ENCODE data around the gene GRID1.

DNA sequence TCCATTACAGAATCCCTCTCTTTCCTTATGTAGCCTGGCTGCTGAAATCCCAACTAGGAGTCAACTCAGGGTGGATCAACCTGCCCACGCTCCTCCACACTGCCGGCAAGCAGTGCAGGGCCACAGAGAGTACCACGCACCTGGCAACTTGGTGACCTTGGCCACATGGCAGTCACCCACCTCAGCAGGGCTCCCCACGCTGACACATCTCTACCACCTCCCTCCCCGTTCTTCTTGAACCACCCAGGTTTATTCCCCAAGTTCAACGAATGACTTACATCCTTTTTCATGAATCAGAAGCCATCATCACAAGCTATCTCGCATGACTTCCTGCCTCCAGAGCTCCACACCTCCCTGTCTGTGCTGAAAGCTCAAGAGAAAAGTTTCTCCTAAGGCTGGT, 153.4 kb downstream of the GRID1 start:
- TF ChIP-seq, protein P1, sequence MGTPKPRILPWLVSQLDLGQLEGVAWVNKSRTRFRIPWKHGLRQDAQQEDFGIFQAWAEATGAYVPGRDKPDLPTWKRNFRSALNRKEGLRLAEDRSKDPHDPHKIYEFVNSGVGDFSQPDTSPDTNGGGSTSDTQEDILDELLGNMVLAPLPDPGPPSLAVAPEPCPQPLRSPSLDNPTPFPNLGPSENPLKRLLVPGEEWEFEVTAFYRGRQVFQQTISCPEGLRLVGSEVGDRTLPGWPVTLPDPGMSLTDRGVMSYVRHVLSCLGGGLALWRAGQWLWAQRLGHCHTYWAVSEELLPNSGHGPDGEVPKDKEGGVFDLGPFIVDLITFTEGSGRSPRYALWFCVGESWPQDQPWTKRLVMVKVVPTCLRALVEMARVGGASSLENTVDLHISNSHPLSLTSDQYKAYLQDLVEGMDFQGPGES (IDR thresholded peaks at IDR 0.05; ENCODE audit: low read depth, low read length), result no peak
- TF ChIP-seq, protein P2, sequence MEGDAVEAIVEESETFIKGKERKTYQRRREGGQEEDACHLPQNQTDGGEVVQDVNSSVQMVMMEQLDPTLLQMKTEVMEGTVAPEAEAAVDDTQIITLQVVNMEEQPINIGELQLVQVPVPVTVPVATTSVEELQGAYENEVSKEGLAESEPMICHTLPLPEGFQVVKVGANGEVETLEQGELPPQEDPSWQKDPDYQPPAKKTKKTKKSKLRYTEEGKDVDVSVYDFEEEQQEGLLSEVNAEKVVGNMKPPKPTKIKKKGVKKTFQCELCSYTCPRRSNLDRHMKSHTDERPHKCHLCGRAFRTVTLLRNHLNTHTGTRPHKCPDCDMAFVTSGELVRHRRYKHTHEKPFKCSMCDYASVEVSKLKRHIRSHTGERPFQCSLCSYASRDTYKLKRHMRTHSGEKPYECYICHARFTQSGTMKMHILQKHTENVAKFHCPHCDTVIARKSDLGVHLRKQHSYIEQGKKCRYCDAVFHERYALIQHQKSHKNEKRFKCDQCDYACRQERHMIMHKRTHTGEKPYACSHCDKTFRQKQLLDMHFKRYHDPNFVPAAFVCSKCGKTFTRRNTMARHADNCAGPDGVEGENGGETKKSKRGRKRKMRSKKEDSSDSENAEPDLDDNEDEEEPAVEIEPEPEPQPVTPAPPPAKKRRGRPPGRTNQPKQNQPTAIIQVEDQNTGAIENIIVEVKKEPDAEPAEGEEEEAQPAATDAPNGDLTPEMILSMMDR (IDR thresholded peaks at IDR 0.05), result no peak
